Endothelial cell of umbilical vein (primary cell): ENCODE measurements around the gene CAMTA1. TPM values are rescaled to one million over a fixed set of nuclear protein-coding genes. Genes with fewer than 3 reads are reported as not detected.

Source experiments
- BruUV-seq: library from RNA; stranded (reverse); fragments of 400-500 nt; replicated peaks from 2 replicates; lab custom pipeline; 2021; lab: Mats Ljungman, UMichigan
- CTCF ChIA-PET: fragments of 300-600, 350-600 bp; sonication (Branson Sonifier 250); formaldehyde crosslinking; loops from one replicate; lab custom pipeline; 2021; ENCODE audit warnings: antibody characterized with exemption, inconsistent platforms; lab: Charles Lee
- POLR2A ChIA-PET: fragments of 300-600, 350-600 bp; sonication (Branson Sonifier 250); formaldehyde crosslinking; loops from one replicate; lab custom pipeline; 2021; ENCODE audit warnings: antibody characterized with exemption, inconsistent platforms; lab: Charles Lee
- DNase-seq: peaks from one replicate; pipeline ENCODE4 v3.0.0-alpha.2; 2011; ENCODE audit warnings: low read depth, low spot score
- FAIRE-seq: peaks from 2 replicates; lab custom pipeline; 2011; peaks lifted over from hg19 to GRCh38; lab: Jason Lieb, UNC
- H2AFZ ChIP-seq: 2 replicates; pipeline ENCODE4 v1.6.0; 2012; ENCODE audit warnings: low read depth, low read length, control low read depth, inconsistent platforms
- H3K27ac ChIP-seq: 2 replicates; pipeline ENCODE4 v1.5.1; 2011; ENCODE audit warnings: low read depth, mild to moderate bottlenecking, control low read depth, low read length, moderate library complexity; ENCODE audit not compliant: insufficient read depth
- H3K27me3 ChIP-seq, 2 experiments: 2 replicates each; pipeline versions ENCODE4 v1.6.0 to v1.6.1; 2011; ENCODE audit warnings: low read length in 2 of 2, mixed read lengths in 1 of 2; ENCODE audit not compliant: control insufficient read depth in 2 of 2, insufficient read depth in 2 of 2
- H3K36me3 ChIP-seq, 2 experiments: 2 replicates in 1 of 2; 3 replicates in 1 of 2; pipeline ENCODE4 v1.5.1; 2011; ENCODE audit warnings: low read length in 2 of 2, mild to moderate bottlenecking in 1 of 2, moderate library complexity in 1 of 2; ENCODE audit not compliant: control insufficient read depth in 2 of 2, insufficient read depth in 2 of 2; ENCODE audit errors: extremely low read depth in 1 of 2
- H3K4me1 ChIP-seq: 3 replicates; pipeline ENCODE4 v1.5.1; 2011; ENCODE audit warnings: mild to moderate bottlenecking, low read length; ENCODE audit not compliant: control insufficient read depth, insufficient read depth; ENCODE audit errors: extremely low read depth
- H3K4me2 ChIP-seq: 2 replicates; pipeline ENCODE4 v1.6.1; 2011; ENCODE audit warnings: low read length, control low read depth, mixed read lengths; ENCODE audit not compliant: insufficient read depth
- H3K4me3 ChIP-seq, 3 experiments: fragments of 200-600 bp in 1 of 3; sonication (generic), shearing (Covaris generic) in 1 of 3; replicated peaks in 1 of 3; 2 replicates each; pipeline ENCODE4 v1.5.1; 2011 to 2016; ENCODE audit warnings: control low read depth in 3 of 3, low read length in 3 of 3, mild to moderate bottlenecking in 2 of 3, inconsistent platforms in 1 of 3, low read depth in 1 of 3, moderate library complexity in 1 of 3; ENCODE audit not compliant: insufficient read depth in 1 of 3
- H3K79me2 ChIP-seq: 2 replicates; pipeline ENCODE4 v1.6.0; 2012; ENCODE audit warnings: low read length, inconsistent platforms; ENCODE audit not compliant: control insufficient read depth, insufficient read depth
- H3K9ac ChIP-seq: replicated peaks from 2 replicates; pipeline ENCODE3; 2011; ENCODE audit warnings: low read length, control low read depth; ENCODE audit not compliant: insufficient read depth; ENCODE audit errors: extremely low read depth
- H3K9me1 ChIP-seq: replicated peaks from 3 replicates; pipeline ENCODE4 v1.6.0; 2011; ENCODE audit warnings: mild to moderate bottlenecking, low read length; ENCODE audit not compliant: control insufficient read depth, insufficient read depth; ENCODE audit errors: extremely low read depth
- H3K9me3 ChIP-seq: replicated peaks from 2 replicates; pipeline ENCODE4 v1.5.1; 2012; ENCODE audit warnings: low read length, inconsistent platforms; ENCODE audit not compliant: control insufficient read depth, insufficient read depth
- H4K20me1 ChIP-seq: replicated peaks from 2 replicates; pipeline ENCODE3; 2011; ENCODE audit warnings: mild to moderate bottlenecking, low read length; ENCODE audit not compliant: control insufficient read depth, insufficient read depth; ENCODE audit errors: extremely low read depth
- EZH2 ChIP-seq: IDR thresholded peaks from 2 replicates; pipeline ENCODE4 v1.6.1; 2012; ENCODE audit warnings: borderline replicate concordance, low read depth, mild to moderate bottlenecking, moderate library complexity, low read length, inconsistent platforms; ENCODE audit not compliant: severe bottlenecking
- FOS ChIP-seq: IDR thresholded peaks from 2 replicates; pipeline ENCODE4 v1.6.1; 2011; ENCODE audit warnings: mild to moderate bottlenecking, low read length, moderate library complexity, borderline replicate concordance; ENCODE audit not compliant: insufficient read depth
- GATA2 ChIP-seq: IDR thresholded peaks from 2 replicates; pipeline ENCODE4 v1.7.0; 2011; ENCODE audit warnings: low read depth, mild to moderate bottlenecking, moderate library complexity, mixed read lengths, low read length; ENCODE audit not compliant: insufficient read length, insufficient read depth
- JUN ChIP-seq: IDR thresholded peaks from 2 replicates; pipeline ENCODE4 v1.6.1; 2011; ENCODE audit warnings: borderline replicate concordance, low read depth; ENCODE audit not compliant: insufficient read length, insufficient read depth
- MYC ChIP-seq: IDR thresholded peaks from one replicate; pipeline ENCODE4 v1.6.1; 2011; ENCODE audit warnings: mild to moderate bottlenecking, low read depth, low read length
- POLR2A ChIP-seq: IDR thresholded peaks from 2 replicates; pipeline ENCODE4 v1.6.1; 2012; ENCODE audit warnings: low read depth, mild to moderate bottlenecking, control low read depth, low read length
- POLR2AphosphoS5 ChIP-seq: IDR thresholded peaks from 2 replicates; pipeline ENCODE4 v1.6.1; 2012; ENCODE audit warnings: low read depth, mild to moderate bottlenecking, control low read depth, low read length, moderate library complexity; ENCODE audit not compliant: insufficient read depth
- dilution Hi-C: fragments of 300-500 bp; cut with MboI; formaldehyde crosslinking; loops from one replicate; pipeline ENCODE4 v1.15.0; 2019; ENCODE audit warnings: low sequenced_read_pairs; ENCODE audit not compliant: extremely low pct_ligation_motif_present
- intact Hi-C: fragments of 100-400 bp; cut with micrococcal nuclease; formaldehyde crosslinking; loops from one replicate; pipeline ENCODE4 v1.10.0; 2022
- polyA plus RNA-seq, 4 experiments: library from polyadenylated mRNA; depleted of rRNA in 3 of 4; stranded (reverse) in 3 of 4; unstranded in 1 of 4; fragments of >200 nt; gene quantifications; 2 replicates each; pipeline versions ENCODE4 v1.2.1 to v1.2.3, GENCODE V29; 2011 to 2012; ENCODE audit warnings: missing spikeins in 1 of 4
- total RNA-seq: library from RNA; stranded (reverse); gene quantifications from 2 replicates; pipeline ENCODE4 v1.2.3, GENCODE V29; 2021
- TF ChIP-seq, protein P1 (sequence below): IDR thresholded peaks from 2 replicates; pipeline ENCODE4 v1.6.1; 2011; ENCODE audit not compliant: insufficient read depth, insufficient read length
- TF ChIP-seq, protein P2 (sequence below), 2 donors: IDR thresholded peaks; 1 replicate in 1 of 2; 2 replicates in 1 of 2; pipeline ENCODE4 v1.5.1; 2011; ENCODE audit warnings: low read length in 2 of 2, mild to moderate bottlenecking in 2 of 2, moderate library complexity in 2 of 2, control low read depth in 1 of 2, inconsistent platforms in 1 of 2, low read depth in 1 of 2; ENCODE audit not compliant: insufficient read depth in 1 of 2; ENCODE audit errors: extremely low read depth in 1 of 2

CAMTA1 gene
- total and polyA plus RNA-seq, 2 donors (not counting 3 experiments of a cell fraction or from before 2014, with no cell fraction given) = 50.8 to 92.7 TPM

DNA sequence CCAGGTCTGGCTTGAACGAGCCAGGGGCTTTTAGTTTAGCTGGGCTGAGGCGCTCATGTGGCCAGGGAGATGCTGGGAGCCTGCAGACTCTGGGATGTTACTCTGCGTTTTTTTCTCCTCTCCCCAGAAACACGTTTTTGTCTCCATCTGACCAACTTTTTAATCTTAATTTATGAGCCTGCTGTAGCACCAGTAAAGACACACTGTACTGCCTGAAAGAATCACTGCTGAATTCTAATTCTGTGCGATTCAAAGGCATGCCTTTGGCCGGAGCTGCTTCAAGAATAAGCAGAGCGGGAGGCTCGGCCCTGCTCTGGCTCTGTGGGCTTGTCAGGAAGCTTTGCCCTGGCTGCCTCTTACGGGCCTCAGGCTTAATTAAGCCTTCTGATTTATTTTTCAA lies 129.5 kb downstream of the CAMTA1 start:
- no peak overlapping the region for H3K4me2 ChIP-seq
- no peaks in the 10 kb centered on the region for H3K9me3 ChIP-seq
- POLR2A ChIA-PET = no interaction called here
- no peaks in the 10 kb centered on the region for H3K4me1 ChIP-seq
- intact Hi-C loops (loop anchor here (1.0 kb wide), 1 partner anchor 11 kb away; no protein-coding TSS in a partner anchor), dilution Hi-C loops (no loop called here)
- H3K9me1 ChIP-seq = no peaks in the 10 kb centered on the region
- H3K9ac ChIP-seq = no peak overlapping the region
- no peak for DNase-seq
- H3K27me3 ChIP-seq = no peaks in the 10 kb centered on the region
- TF ChIP-seq POLR2A = no peak
- no peak for TF ChIP-seq MYC
- TF ChIP-seq, protein P1, sequence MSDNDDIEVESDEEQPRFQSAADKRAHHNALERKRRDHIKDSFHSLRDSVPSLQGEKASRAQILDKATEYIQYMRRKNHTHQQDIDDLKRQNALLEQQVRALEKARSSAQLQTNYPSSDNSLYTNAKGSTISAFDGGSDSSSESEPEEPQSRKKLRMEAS = no peak
- no peak for TF ChIP-seq EZH2
- TF ChIP-seq GATA2 = no peak
- no peak for TF ChIP-seq POLR2AphosphoS5
- TF ChIP-seq, protein P2, sequence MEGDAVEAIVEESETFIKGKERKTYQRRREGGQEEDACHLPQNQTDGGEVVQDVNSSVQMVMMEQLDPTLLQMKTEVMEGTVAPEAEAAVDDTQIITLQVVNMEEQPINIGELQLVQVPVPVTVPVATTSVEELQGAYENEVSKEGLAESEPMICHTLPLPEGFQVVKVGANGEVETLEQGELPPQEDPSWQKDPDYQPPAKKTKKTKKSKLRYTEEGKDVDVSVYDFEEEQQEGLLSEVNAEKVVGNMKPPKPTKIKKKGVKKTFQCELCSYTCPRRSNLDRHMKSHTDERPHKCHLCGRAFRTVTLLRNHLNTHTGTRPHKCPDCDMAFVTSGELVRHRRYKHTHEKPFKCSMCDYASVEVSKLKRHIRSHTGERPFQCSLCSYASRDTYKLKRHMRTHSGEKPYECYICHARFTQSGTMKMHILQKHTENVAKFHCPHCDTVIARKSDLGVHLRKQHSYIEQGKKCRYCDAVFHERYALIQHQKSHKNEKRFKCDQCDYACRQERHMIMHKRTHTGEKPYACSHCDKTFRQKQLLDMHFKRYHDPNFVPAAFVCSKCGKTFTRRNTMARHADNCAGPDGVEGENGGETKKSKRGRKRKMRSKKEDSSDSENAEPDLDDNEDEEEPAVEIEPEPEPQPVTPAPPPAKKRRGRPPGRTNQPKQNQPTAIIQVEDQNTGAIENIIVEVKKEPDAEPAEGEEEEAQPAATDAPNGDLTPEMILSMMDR (IDR thresholded peaks at IDR 0.05; ENCODE audit: extremely low read depth in 1 of 2, insufficient read depth in 1 of 2, low read depth in 1 of 2, low read length in 2 of 2) = no peak
- TF ChIP-seq JUN = no peak
- no peak for TF ChIP-seq FOS
- no TSS peak for BruUV-seq
- H3K27ac ChIP-seq = no peak overlapping the region
- CTCF ChIA-PET = interaction anchor here (1.0 kb wide), 1 partner anchor 128 kb away, joined by 3 read pairs; no protein-coding TSS in a partner anchor
- H4K20me1 ChIP-seq = no peaks in the 10 kb centered on the region
- no peak overlapping the region for H2AFZ ChIP-seq
- no peaks in the 10 kb centered on the region for H3K36me3 ChIP-seq
- H3K79me2 ChIP-seq = no peaks in the 10 kb centered on the region
- no peak for FAIRE-seq
- H3K4me3 ChIP-seq = no peak overlapping the region
